IMR-90 (cell line): ENCODE measurements around the gene PCP2. TPM values are rescaled to one million over a fixed set of nuclear protein-coding genes. Genes with fewer than 3 reads are reported as not detected.

Experiments
- ATAC-seq: fragments of 200-7000 bp; cut with Tn5 transposase; 2 replicates; pipeline ENCODE4 v1.9.1; 2020; ENCODE audit warnings: low read depth, mild to moderate bottlenecking, moderate library complexity
- BruUV-seq: library from RNA; stranded (reverse); fragments of 400-500 nt; replicated peaks from 2 replicates; lab custom pipeline; 2021; lab: Mats Ljungman, UMichigan
- CTCF ChIA-PET: fragments of 300-600 bp; formaldehyde crosslinking; extraction: SDS; loops from one replicate; lab custom pipeline; 2021; ENCODE audit warnings: antibody characterized with exemption; lab: Yijun Ruan, JAX
- POLR2A ChIA-PET: fragments of 300-600 bp; sonication (Branson Sonifier 250); formaldehyde crosslinking; loops from one replicate; lab custom pipeline; 2022; ENCODE audit warnings: antibody characterized with exemption; ENCODE audit not compliant: unreplicated experiment; lab: Charles Lee
- DNase-seq: peaks from one replicate; pipeline ENCODE4 v3.0.0; 2013
- H2AFZ ChIP-seq: replicated peaks from 2 replicates; pipeline ENCODE3; 2013; ENCODE audit warnings: low read length, mild to moderate bottlenecking; ENCODE audit not compliant: poor library complexity
- H2AK5ac ChIP-seq: 2 replicates; pipeline ENCODE4 v1.6.1; 2013; ENCODE audit warnings: low read depth, low read length, inconsistent platforms
- H2AK9ac ChIP-seq: replicated peaks from 2 replicates; pipeline ENCODE3; 2013; ENCODE audit warnings: mild to moderate bottlenecking, low read depth, low read length, moderate library complexity; ENCODE audit not compliant: poor library complexity
- H2BK120ac ChIP-seq: 2 replicates; pipeline ENCODE4 v1.6.1; 2013; ENCODE audit warnings: low read depth, low read length, inconsistent platforms
- H2BK15ac ChIP-seq: 3 replicates; pipeline ENCODE4 v1.6.1; 2013; ENCODE audit warnings: low read depth, low read length, inconsistent platforms
- H2BK20ac ChIP-seq: 2 replicates; pipeline ENCODE4 v1.6.1; 2013; ENCODE audit warnings: low read depth, mild to moderate bottlenecking, inconsistent platforms, low read length, moderate library complexity
- H2BK5ac ChIP-seq: 2 replicates; pipeline ENCODE4 v1.6.1; 2013; ENCODE audit warnings: mild to moderate bottlenecking, low read depth, low read length, inconsistent platforms; ENCODE audit not compliant: poor library complexity, severe bottlenecking
- H3K14ac ChIP-seq: replicated peaks from 2 replicates; pipeline ENCODE4 v1.6.1; 2013; ENCODE audit warnings: low read depth, low read length, inconsistent platforms
- H3K18ac ChIP-seq: 2 replicates; pipeline ENCODE4 v1.6.1; 2013; ENCODE audit warnings: low read depth, low read length, control low read depth
- H3K23ac ChIP-seq: 2 replicates; pipeline ENCODE4 v1.6.1; 2013; ENCODE audit warnings: low read depth, low read length, inconsistent platforms
- H3K27ac ChIP-seq: 2 replicates; pipeline ENCODE4 v1.5.1; 2013; ENCODE audit warnings: mild to moderate bottlenecking, control low read depth, low read length; ENCODE audit not compliant: insufficient read depth
- H3K27me3 ChIP-seq: 2 replicates; pipeline ENCODE4 v1.6.1; 2013; ENCODE audit warnings: low read length; ENCODE audit not compliant: control insufficient read depth, insufficient read depth
- H3K36me3 ChIP-seq: 2 replicates; pipeline ENCODE4 v1.6.1; 2013; ENCODE audit warnings: low read length, mixed read lengths; ENCODE audit not compliant: control insufficient read depth, insufficient read depth
- H3K4ac ChIP-seq: 2 replicates; pipeline ENCODE4 v1.6.1; 2013; ENCODE audit warnings: low read depth, low read length, inconsistent platforms
- H3K4me1 ChIP-seq: 2 replicates; pipeline ENCODE4 v1.6.1; 2013; ENCODE audit warnings: low read length, mixed read lengths; ENCODE audit not compliant: control insufficient read depth, insufficient read depth
- H3K4me2 ChIP-seq: 2 replicates; pipeline ENCODE4 v1.6.1; 2013; ENCODE audit warnings: low read depth, mild to moderate bottlenecking, control low read depth, low read length, moderate library complexity
- H3K4me3 ChIP-seq: 2 replicates; pipeline ENCODE4 v1.5.1; 2013; ENCODE audit warnings: low read depth, mild to moderate bottlenecking, control low read depth, low read length, moderate library complexity; ENCODE audit not compliant: insufficient read depth
- H3K56ac ChIP-seq: 2 replicates; pipeline ENCODE4 v1.6.1; 2013; ENCODE audit warnings: low read length, inconsistent platforms; ENCODE audit not compliant: insufficient read depth; ENCODE audit errors: extremely low read depth
- H3K79me1 ChIP-seq, 2 experiments: 2 replicates each; pipeline ENCODE4 v1.6.1; 2013; ENCODE audit warnings: low read length in 2 of 2, inconsistent platforms in 1 of 2, low read depth in 1 of 2
- H3K9ac ChIP-seq: 2 replicates; pipeline ENCODE4 v1.6.1; 2013; ENCODE audit warnings: low read depth, low read length, control low read depth
- H3K9me1 ChIP-seq: 2 replicates; pipeline ENCODE4 v1.6.1; 2013; ENCODE audit warnings: low read length, inconsistent platforms; ENCODE audit not compliant: insufficient read depth
- H3K9me3 ChIP-seq: 2 replicates; pipeline ENCODE4 v1.6.1; 2013; ENCODE audit warnings: low read length; ENCODE audit not compliant: control insufficient read depth, insufficient read depth
- H4K20me1 ChIP-seq: 2 replicates; pipeline ENCODE4 v1.6.1; 2013; ENCODE audit warnings: low read length, inconsistent platforms; ENCODE audit not compliant: insufficient read depth
- H4K5ac ChIP-seq: 2 replicates; pipeline ENCODE4 v1.6.1; 2013; ENCODE audit warnings: mild to moderate bottlenecking, low read depth, low read length, control low read depth
- H4K8ac ChIP-seq, 2 experiments: 2 replicates each; pipeline ENCODE4 v1.6.1; 2013; ENCODE audit warnings: low read depth in 2 of 2, low read length in 2 of 2, control low read depth in 1 of 2, inconsistent platforms in 1 of 2
- H4K91ac ChIP-seq: 2 replicates; pipeline ENCODE4 v1.6.1; 2013; ENCODE audit warnings: low read depth, low read length, inconsistent platforms; ENCODE audit not compliant: insufficient read depth
- BHLHE40 ChIP-seq: fragments of 150-350 bp; IDR thresholded peaks from 2 replicates; pipeline ENCODE4 v1.6.1; 2016; ENCODE audit warnings: mild to moderate bottlenecking, low read depth, low read length
- CHD1 ChIP-seq: IDR thresholded peaks from 2 replicates; pipeline ENCODE4 v1.6.1; 2012; ENCODE audit warnings: low read depth, low read length, improper control_type of control experiment
- FOS ChIP-seq: fragments of 150-350 bp; IDR thresholded peaks from 2 replicates; pipeline ENCODE4 v1.6.1; 2016; ENCODE audit warnings: low read depth, low read length
- MAFK ChIP-seq: IDR thresholded peaks from 2 replicates; pipeline ENCODE4 v1.6.1; 2012; ENCODE audit warnings: low read depth, low read length, improper control_type of control experiment
- MAZ ChIP-seq: IDR thresholded peaks from 2 replicates; pipeline ENCODE4 v1.6.1; 2012; ENCODE audit warnings: low read depth, mild to moderate bottlenecking, low read length, improper control_type of control experiment, moderate library complexity, borderline replicate concordance
- MXI1 ChIP-seq: IDR thresholded peaks from 2 replicates; pipeline ENCODE4 v1.6.1; 2012; ENCODE audit warnings: low read depth, mild to moderate bottlenecking, low read length, moderate library complexity, borderline replicate concordance
- NFE2L2 ChIP-seq: fragments of 150-350 bp; IDR thresholded peaks from 2 replicates; pipeline ENCODE4 v1.6.1; 2016; ENCODE audit warnings: low read depth, mild to moderate bottlenecking, low read length
- RAD21 ChIP-seq: IDR thresholded peaks from 2 replicates; pipeline ENCODE4 v1.6.1; 2012; ENCODE audit warnings: low read length, improper control_type of control experiment
- RCOR1 ChIP-seq: IDR thresholded peaks from 2 replicates; pipeline ENCODE4 v1.6.1; 2012; ENCODE audit warnings: mild to moderate bottlenecking, low read length, improper control_type of control experiment; ENCODE audit not compliant: insufficient replicate concordance
- WGBS, 2 experiments: methylation state at CpG; one replicate each; pipeline versions ENCODE4 v1.1.5 to v1.1.7; 2013; ENCODE audit warnings: missing lambda C conversion rate in 2 of 2; ENCODE audit not compliant: insufficient read length in 1 of 2; ENCODE audit errors: extremely low coverage in 2 of 2; 5-methylcytosine and 5-hydroxymethylcytosine counted together
- dilution Hi-C: fragments of 300-500 bp; cut with HindIII; formaldehyde crosslinking; loops from one replicate; pipeline ENCODE4 v1.14.3; 2018; ENCODE audit warnings: low sequenced_read_pairs; ENCODE audit not compliant: unreplicated experiment
- in situ Hi-C: fragments of 300-500 bp; cut with MboI; formaldehyde crosslinking; loops from 3 replicates; pipeline ENCODE4 v1.14.3; 2019; ENCODE audit warnings: low sequenced_read_pairs, inconsistent platforms, mixed read lengths
- intact Hi-C: fragments of 100-400 bp; cut with micrococcal nuclease; formaldehyde crosslinking; loops from 2 replicates; pipeline ENCODE4 v1.10.0; 2022
- polyA plus RNA-seq, 3 experiments: library from polyadenylated mRNA; depleted of rRNA; stranded (reverse); fragments of >200 nt; gene quantifications; 2 replicates each; pipeline ENCODE4 v1.2.3, GENCODE V29; 2012; ENCODE audit warnings: low replicate concordance in 1 of 3
- total RNA-seq: library from RNA; depleted of rRNA; stranded (reverse); fragments of >200 nt; gene quantifications from 2 replicates; pipeline ENCODE4 v1.2.3, GENCODE V29; 2012
- TF ChIP-seq, protein P1 (sequence below): conservative IDR thresholded peaks from 2 replicates; pipeline ENCODE4 v1.5.1; 2012; ENCODE audit warnings: mild to moderate bottlenecking, low read depth, low read length, improper control_type of control experiment
- TF ChIP-seq, protein P2 (sequence below): fragments of 150-350 bp; IDR thresholded peaks from 2 replicates; pipeline ENCODE4 v1.6.1; 2017; ENCODE audit warnings: mild to moderate bottlenecking, antibody characterized with exemption, low read length, low read depth

PCP2 gene
- total and polyA plus RNA-seq, 2 of the 4 experiments (the other 2 are of a cell fraction), result not detected

DNA sequence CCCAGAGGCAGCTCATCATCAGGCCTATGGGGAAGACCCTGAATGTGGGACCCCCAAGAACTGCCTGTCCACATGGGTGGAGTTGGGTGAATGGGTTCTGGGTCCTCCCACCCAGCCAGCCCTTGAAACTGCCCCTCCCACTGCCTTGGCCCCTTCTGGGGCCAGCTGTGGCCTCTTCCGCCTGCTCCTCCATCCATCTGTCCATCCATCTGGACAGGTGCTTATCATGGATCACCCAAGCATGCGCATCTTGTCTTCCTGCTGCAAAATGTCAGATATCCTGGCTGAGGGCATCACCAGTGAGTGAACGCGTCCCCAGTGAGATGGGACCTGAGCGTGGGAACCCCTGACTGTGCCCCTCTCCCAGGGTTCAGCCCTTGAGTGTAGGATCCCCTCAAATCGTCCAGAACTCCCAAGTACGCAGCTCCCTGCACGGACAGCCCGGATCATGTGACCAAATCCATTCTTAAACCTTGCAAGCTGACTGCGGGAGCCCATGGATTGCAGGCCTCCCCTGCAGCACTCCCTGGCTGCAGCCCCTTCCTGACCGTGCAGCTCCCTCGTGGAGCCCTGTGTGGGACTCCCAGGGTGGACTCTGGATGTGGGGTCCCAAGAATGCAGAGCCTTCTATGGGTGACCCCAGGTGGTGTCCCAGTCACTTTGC is 5.4 kb upstream of the PCP2 start:
- H3K27ac ChIP-seq, result no peak overlapping the region
- no peak overlapping the region for H4K5ac ChIP-seq
- dilution Hi-C loops (no loop called here), intact Hi-C loops (no loop called here), in situ Hi-C loops (no loop called here)
- H2BK20ac ChIP-seq, result no peak overlapping the region
- H3K9me1 ChIP-seq, result peaks cover 12% of the 10 kb centered on the region
- H2AK9ac ChIP-seq, result peak overlapping the region; percentile 28
- no TSS peak for BruUV-seq
- H2BK120ac ChIP-seq, result no peak overlapping the region
- H3K9ac ChIP-seq, result no peak overlapping the region
- H3K4me1 ChIP-seq, result no peaks in the 10 kb centered on the region
- H2AFZ ChIP-seq, result no peak overlapping the region
- no peak for DNase-seq
- ChIA-PET POLR2A (no interaction called here), CTCF (interaction anchor here (1.2 kb wide), 1 partner anchor 14 kb away, joined by 3 read pairs; no protein-coding TSS in a partner anchor)
- no peaks in the 10 kb centered on the region for H3K9me3 ChIP-seq
- H3K56ac ChIP-seq, result no peak overlapping the region
- WGBS, 2 experiments, result 71% methylated on average over 7 of the region's 12 CpGs; no CpG with 5 or more reads in 1 of the 2 experiments
- H2BK15ac ChIP-seq, result no peak overlapping the region
- H3K4me3 ChIP-seq, result no peak overlapping the region
- no peak for TF ChIP-seq RAD21
- TF ChIP-seq, protein P1, sequence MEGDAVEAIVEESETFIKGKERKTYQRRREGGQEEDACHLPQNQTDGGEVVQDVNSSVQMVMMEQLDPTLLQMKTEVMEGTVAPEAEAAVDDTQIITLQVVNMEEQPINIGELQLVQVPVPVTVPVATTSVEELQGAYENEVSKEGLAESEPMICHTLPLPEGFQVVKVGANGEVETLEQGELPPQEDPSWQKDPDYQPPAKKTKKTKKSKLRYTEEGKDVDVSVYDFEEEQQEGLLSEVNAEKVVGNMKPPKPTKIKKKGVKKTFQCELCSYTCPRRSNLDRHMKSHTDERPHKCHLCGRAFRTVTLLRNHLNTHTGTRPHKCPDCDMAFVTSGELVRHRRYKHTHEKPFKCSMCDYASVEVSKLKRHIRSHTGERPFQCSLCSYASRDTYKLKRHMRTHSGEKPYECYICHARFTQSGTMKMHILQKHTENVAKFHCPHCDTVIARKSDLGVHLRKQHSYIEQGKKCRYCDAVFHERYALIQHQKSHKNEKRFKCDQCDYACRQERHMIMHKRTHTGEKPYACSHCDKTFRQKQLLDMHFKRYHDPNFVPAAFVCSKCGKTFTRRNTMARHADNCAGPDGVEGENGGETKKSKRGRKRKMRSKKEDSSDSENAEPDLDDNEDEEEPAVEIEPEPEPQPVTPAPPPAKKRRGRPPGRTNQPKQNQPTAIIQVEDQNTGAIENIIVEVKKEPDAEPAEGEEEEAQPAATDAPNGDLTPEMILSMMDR, result no peak
- no peak for TF ChIP-seq CHD1
- TF ChIP-seq, protein P2, sequence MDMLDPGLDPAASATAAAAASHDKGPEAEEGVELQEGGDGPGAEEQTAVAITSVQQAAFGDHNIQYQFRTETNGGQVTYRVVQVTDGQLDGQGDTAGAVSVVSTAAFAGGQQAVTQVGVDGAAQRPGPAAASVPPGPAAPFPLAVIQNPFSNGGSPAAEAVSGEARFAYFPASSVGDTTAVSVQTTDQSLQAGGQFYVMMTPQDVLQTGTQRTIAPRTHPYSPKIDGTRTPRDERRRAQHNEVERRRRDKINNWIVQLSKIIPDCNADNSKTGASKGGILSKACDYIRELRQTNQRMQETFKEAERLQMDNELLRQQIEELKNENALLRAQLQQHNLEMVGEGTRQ, result no peak
- TF ChIP-seq MAFK, result no peak
- no peak for TF ChIP-seq MAZ
- no peak for TF ChIP-seq RCOR1
- no peak for TF ChIP-seq BHLHE40
- no peak for TF ChIP-seq NFE2L2
- TF ChIP-seq FOS, result no peak
- no peak for TF ChIP-seq MXI1
- peaks cover 5% of the 10 kb centered on the region; the same call in 1 of the 2 replicates for H4K20me1 ChIP-seq
- no peak overlapping the region for H4K91ac ChIP-seq
- H3K14ac ChIP-seq, result no peak overlapping the region
- H3K36me3 ChIP-seq, result no peaks in the 10 kb centered on the region
- H3K79me1 ChIP-seq, result no peaks in the 10 kb centered on the region
- H3K4ac ChIP-seq, result no peak overlapping the region
- H3K27me3 ChIP-seq, result peaks cover 14% of the 10 kb centered on the region; the same call in 1 of the 2 replicates
- no peak overlapping the region for H3K4me2 ChIP-seq
- no peak overlapping the region for H4K8ac ChIP-seq
- H3K23ac ChIP-seq, result no peak overlapping the region
- no peak overlapping the region for H2AK5ac ChIP-seq
- ATAC-seq, result no peak
- no peak overlapping the region for H2BK5ac ChIP-seq
- H3K18ac ChIP-seq, result no peak overlapping the region
